IMR-90 (cell line): Measurements from ENCODE around the gene DOCK6. TPM values are rescaled to one million over a fixed set of nuclear protein-coding genes. Genes with fewer than 3 reads are reported as not detected.

Experiments used
- ATAC-seq: fragments of 200-7000 bp; cut with Tn5 transposase; 2 replicates; pipeline ENCODE4 v1.9.1; 2020; ENCODE audit warnings: low read depth, mild to moderate bottlenecking, moderate library complexity
- BruUV-seq: library from RNA; stranded (reverse); fragments of 400-500 nt; replicated peaks from 2 replicates; lab custom pipeline; 2021; lab: Mats Ljungman, UMichigan
- CTCF ChIA-PET: fragments of 300-600 bp; formaldehyde crosslinking; extraction: SDS; loops from one replicate; lab custom pipeline; 2021; ENCODE audit warnings: antibody characterized with exemption; lab: Yijun Ruan, JAX
- POLR2A ChIA-PET: fragments of 300-600 bp; sonication (Branson Sonifier 250); formaldehyde crosslinking; loops from one replicate; lab custom pipeline; 2022; ENCODE audit warnings: antibody characterized with exemption; ENCODE audit not compliant: unreplicated experiment; lab: Charles Lee
- DNase-seq: peaks from one replicate; pipeline ENCODE4 v3.0.0; 2013
- H2AFZ ChIP-seq: replicated peaks from 2 replicates; pipeline ENCODE3; 2013; ENCODE audit warnings: low read length, mild to moderate bottlenecking; ENCODE audit not compliant: poor library complexity
- H2AK5ac ChIP-seq: 2 replicates; pipeline ENCODE4 v1.6.1; 2013; ENCODE audit warnings: low read depth, low read length, inconsistent platforms
- H2AK9ac ChIP-seq: replicated peaks from 2 replicates; pipeline ENCODE3; 2013; ENCODE audit warnings: mild to moderate bottlenecking, low read depth, low read length, moderate library complexity; ENCODE audit not compliant: poor library complexity
- H2BK120ac ChIP-seq: 2 replicates; pipeline ENCODE4 v1.6.1; 2013; ENCODE audit warnings: low read depth, low read length, inconsistent platforms
- H2BK15ac ChIP-seq: 3 replicates; pipeline ENCODE4 v1.6.1; 2013; ENCODE audit warnings: low read depth, low read length, inconsistent platforms
- H2BK20ac ChIP-seq: 2 replicates; pipeline ENCODE4 v1.6.1; 2013; ENCODE audit warnings: low read depth, mild to moderate bottlenecking, inconsistent platforms, low read length, moderate library complexity
- H2BK5ac ChIP-seq: 2 replicates; pipeline ENCODE4 v1.6.1; 2013; ENCODE audit warnings: mild to moderate bottlenecking, low read depth, low read length, inconsistent platforms; ENCODE audit not compliant: poor library complexity, severe bottlenecking
- H3K14ac ChIP-seq: replicated peaks from 2 replicates; pipeline ENCODE4 v1.6.1; 2013; ENCODE audit warnings: low read depth, low read length, inconsistent platforms
- H3K18ac ChIP-seq: 2 replicates; pipeline ENCODE4 v1.6.1; 2013; ENCODE audit warnings: low read depth, low read length, control low read depth
- H3K23ac ChIP-seq: 2 replicates; pipeline ENCODE4 v1.6.1; 2013; ENCODE audit warnings: low read depth, low read length, inconsistent platforms
- H3K27ac ChIP-seq: 2 replicates; pipeline ENCODE4 v1.5.1; 2013; ENCODE audit warnings: mild to moderate bottlenecking, control low read depth, low read length; ENCODE audit not compliant: insufficient read depth
- H3K27me3 ChIP-seq: 2 replicates; pipeline ENCODE4 v1.6.1; 2013; ENCODE audit warnings: low read length; ENCODE audit not compliant: control insufficient read depth, insufficient read depth
- H3K36me3 ChIP-seq: 2 replicates; pipeline ENCODE4 v1.6.1; 2013; ENCODE audit warnings: low read length, mixed read lengths; ENCODE audit not compliant: control insufficient read depth, insufficient read depth
- H3K4ac ChIP-seq: 2 replicates; pipeline ENCODE4 v1.6.1; 2013; ENCODE audit warnings: low read depth, low read length, inconsistent platforms
- H3K4me1 ChIP-seq: 2 replicates; pipeline ENCODE4 v1.6.1; 2013; ENCODE audit warnings: low read length, mixed read lengths; ENCODE audit not compliant: control insufficient read depth, insufficient read depth
- H3K4me2 ChIP-seq: 2 replicates; pipeline ENCODE4 v1.6.1; 2013; ENCODE audit warnings: low read depth, mild to moderate bottlenecking, control low read depth, low read length, moderate library complexity
- H3K4me3 ChIP-seq: 2 replicates; pipeline ENCODE4 v1.5.1; 2013; ENCODE audit warnings: low read depth, mild to moderate bottlenecking, control low read depth, low read length, moderate library complexity; ENCODE audit not compliant: insufficient read depth
- H3K56ac ChIP-seq: 2 replicates; pipeline ENCODE4 v1.6.1; 2013; ENCODE audit warnings: low read length, inconsistent platforms; ENCODE audit not compliant: insufficient read depth; ENCODE audit errors: extremely low read depth
- H3K79me1 ChIP-seq, 2 experiments: 2 replicates each; pipeline ENCODE4 v1.6.1; 2013; ENCODE audit warnings: low read length in 2 of 2, inconsistent platforms in 1 of 2, low read depth in 1 of 2
- H3K9ac ChIP-seq: 2 replicates; pipeline ENCODE4 v1.6.1; 2013; ENCODE audit warnings: low read depth, low read length, control low read depth
- H3K9me1 ChIP-seq: 2 replicates; pipeline ENCODE4 v1.6.1; 2013; ENCODE audit warnings: low read length, inconsistent platforms; ENCODE audit not compliant: insufficient read depth
- H3K9me3 ChIP-seq: 2 replicates; pipeline ENCODE4 v1.6.1; 2013; ENCODE audit warnings: low read length; ENCODE audit not compliant: control insufficient read depth, insufficient read depth
- H4K20me1 ChIP-seq: 2 replicates; pipeline ENCODE4 v1.6.1; 2013; ENCODE audit warnings: low read length, inconsistent platforms; ENCODE audit not compliant: insufficient read depth
- H4K5ac ChIP-seq: 2 replicates; pipeline ENCODE4 v1.6.1; 2013; ENCODE audit warnings: mild to moderate bottlenecking, low read depth, low read length, control low read depth
- H4K8ac ChIP-seq, 2 experiments: 2 replicates each; pipeline ENCODE4 v1.6.1; 2013; ENCODE audit warnings: low read depth in 2 of 2, low read length in 2 of 2, control low read depth in 1 of 2, inconsistent platforms in 1 of 2
- H4K91ac ChIP-seq: 2 replicates; pipeline ENCODE4 v1.6.1; 2013; ENCODE audit warnings: low read depth, low read length, inconsistent platforms; ENCODE audit not compliant: insufficient read depth
- BHLHE40 ChIP-seq: fragments of 150-350 bp; IDR thresholded peaks from 2 replicates; pipeline ENCODE4 v1.6.1; 2016; ENCODE audit warnings: mild to moderate bottlenecking, low read depth, low read length
- CEBPB ChIP-seq: IDR thresholded peaks from 2 replicates; pipeline ENCODE4 v1.6.1; 2012; ENCODE audit warnings: low read depth, low read length, improper control_type of control experiment
- CHD1 ChIP-seq: IDR thresholded peaks from 2 replicates; pipeline ENCODE4 v1.6.1; 2012; ENCODE audit warnings: low read depth, low read length, improper control_type of control experiment
- ELK1 ChIP-seq: fragments of 150-350 bp; IDR thresholded peaks from 2 replicates; pipeline ENCODE4 v1.6.1; 2016; ENCODE audit warnings: low read depth, mild to moderate bottlenecking, low read length, moderate library complexity, borderline replicate concordance
- FOS ChIP-seq: fragments of 150-350 bp; IDR thresholded peaks from 2 replicates; pipeline ENCODE4 v1.6.1; 2016; ENCODE audit warnings: low read depth, low read length
- MAFK ChIP-seq: IDR thresholded peaks from 2 replicates; pipeline ENCODE4 v1.6.1; 2012; ENCODE audit warnings: low read depth, low read length, improper control_type of control experiment
- MAZ ChIP-seq: IDR thresholded peaks from 2 replicates; pipeline ENCODE4 v1.6.1; 2012; ENCODE audit warnings: low read depth, mild to moderate bottlenecking, low read length, improper control_type of control experiment, moderate library complexity, borderline replicate concordance
- MXI1 ChIP-seq: IDR thresholded peaks from 2 replicates; pipeline ENCODE4 v1.6.1; 2012; ENCODE audit warnings: low read depth, mild to moderate bottlenecking, low read length, moderate library complexity, borderline replicate concordance
- NFE2L2 ChIP-seq: fragments of 150-350 bp; IDR thresholded peaks from 2 replicates; pipeline ENCODE4 v1.6.1; 2016; ENCODE audit warnings: low read depth, mild to moderate bottlenecking, low read length
- POLR2A ChIP-seq: IDR thresholded peaks from 2 replicates; pipeline ENCODE4 v1.6.1; 2012; ENCODE audit warnings: mild to moderate bottlenecking, low read depth, low read length
- RAD21 ChIP-seq: IDR thresholded peaks from 2 replicates; pipeline ENCODE4 v1.6.1; 2012; ENCODE audit warnings: low read length, improper control_type of control experiment
- RCOR1 ChIP-seq: IDR thresholded peaks from 2 replicates; pipeline ENCODE4 v1.6.1; 2012; ENCODE audit warnings: mild to moderate bottlenecking, low read length, improper control_type of control experiment; ENCODE audit not compliant: insufficient replicate concordance
- RFX5 ChIP-seq: IDR thresholded peaks from 2 replicates; pipeline ENCODE4 v1.8.0; 2012; ENCODE audit warnings: low read depth, mild to moderate bottlenecking, low read length, moderate library complexity
- SMC3 ChIP-seq: fragments of 150-350 bp; IDR thresholded peaks from 2 replicates; pipeline ENCODE4 v1.6.1; 2016; ENCODE audit warnings: low read depth, mild to moderate bottlenecking, antibody characterized with exemption, low read length, moderate library complexity
- WGBS, 2 experiments: methylation state at CpG; one replicate each; pipeline versions ENCODE4 v1.1.5 to v1.1.7; 2013; ENCODE audit warnings: missing lambda C conversion rate in 2 of 2; ENCODE audit not compliant: insufficient read length in 1 of 2; ENCODE audit errors: extremely low coverage in 2 of 2; 5-methylcytosine and 5-hydroxymethylcytosine counted together
- dilution Hi-C: fragments of 300-500 bp; cut with HindIII; formaldehyde crosslinking; loops from one replicate; pipeline ENCODE4 v1.14.3; 2018; ENCODE audit warnings: low sequenced_read_pairs; ENCODE audit not compliant: unreplicated experiment
- in situ Hi-C: fragments of 300-500 bp; cut with MboI; formaldehyde crosslinking; loops from 3 replicates; pipeline ENCODE4 v1.14.3; 2019; ENCODE audit warnings: low sequenced_read_pairs, inconsistent platforms, mixed read lengths
- intact Hi-C: fragments of 100-400 bp; cut with micrococcal nuclease; formaldehyde crosslinking; loops from 2 replicates; pipeline ENCODE4 v1.10.0; 2022
- polyA plus RNA-seq, 3 experiments: library from polyadenylated mRNA; depleted of rRNA; stranded (reverse); fragments of >200 nt; gene quantifications; 2 replicates each; pipeline ENCODE4 v1.2.3, GENCODE V29; 2012; ENCODE audit warnings: low replicate concordance in 1 of 3
- total RNA-seq: library from RNA; depleted of rRNA; stranded (reverse); fragments of >200 nt; gene quantifications from 2 replicates; pipeline ENCODE4 v1.2.3, GENCODE V29; 2012
- TF ChIP-seq, protein P1 (sequence below): conservative IDR thresholded peaks from 2 replicates; pipeline ENCODE4 v1.5.1; 2012; ENCODE audit warnings: mild to moderate bottlenecking, low read depth, low read length, improper control_type of control experiment
- TF ChIP-seq, protein P2 (sequence below): fragments of 150-350 bp; IDR thresholded peaks from 2 replicates; pipeline ENCODE4 v1.6.1; 2017; ENCODE audit warnings: mild to moderate bottlenecking, antibody characterized with exemption, low read length, low read depth

DOCK6 gene
- total and polyA plus RNA-seq, 2 of the 4 experiments (the other 2 are of a cell fraction): 5.0 to 18.4 TPM

DNA sequence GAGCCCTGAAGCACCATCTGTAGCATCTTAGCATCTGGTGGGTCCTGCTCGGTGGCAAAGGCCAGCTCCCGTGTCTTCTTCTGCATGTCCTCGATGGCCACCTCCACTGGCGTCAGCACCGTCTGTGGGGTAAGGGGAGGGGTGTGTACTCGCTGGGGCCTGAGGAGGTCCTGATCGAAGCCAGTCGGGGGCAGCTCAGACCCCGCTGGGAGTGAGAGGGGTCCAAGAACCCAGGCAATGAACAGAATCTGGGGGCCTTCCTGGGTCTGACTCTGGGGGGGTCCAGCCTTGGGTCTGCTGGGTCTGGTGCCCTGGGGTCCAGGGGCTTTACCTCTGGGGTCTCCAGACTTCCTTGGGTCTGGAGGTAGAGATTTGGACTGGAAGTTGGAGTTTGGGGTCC lies 61.4 kb downstream of the DOCK6 start:
- no peak overlapping the region for H4K8ac ChIP-seq

More for the DNA sequence above, 61.4 kb downstream of the DOCK6 start:
- WGBS, 2 experiments: no CpG with 5 or more reads among the region's 9 CpGs
- in situ Hi-C loops (loop anchor here (5.0 to 10.0 kb wide), 3 partner anchors 69 to 264 kb away; no protein-coding TSS in a partner anchor), intact Hi-C loops (no loop called here), dilution Hi-C loops (no loop called here)
- Histone ChIP-seq H2AFZ (no peak overlapping the region), H2BK20ac (no peak overlapping the region), H3K27ac (no peak overlapping the region), H3K79me1 (peaks cover 20 to 35% of the 10 kb centered on the region in 2 experiments), H4K5ac (no peak overlapping the region), H3K23ac (no peak overlapping the region), H3K18ac (no peak overlapping the region), H3K4me2 (no peak overlapping the region), H3K9ac (no peak overlapping the region), H3K27me3 (no peaks in the 10 kb centered on the region), H3K9me1 (peaks cover 11% of the 10 kb centered on the region), H3K4ac (no peak overlapping the region), H3K36me3 (peaks cover 7% of the 10 kb centered on the region; the same call in 1 of the 2 replicates), H3K4me3 (no peak overlapping the region), H3K14ac (no peak overlapping the region), H2AK5ac (peak overlapping the region; percentile 38), H2BK120ac (no peak overlapping the region), H4K91ac (no peak overlapping the region), H4K20me1 (no peaks in the 10 kb centered on the region), H2BK5ac (no peak overlapping the region), H2AK9ac (peak overlapping the region; percentile 28), H3K9me3 (no peaks in the 10 kb centered on the region), H3K4me1 (peaks cover 15% of the 10 kb centered on the region), H2BK15ac (no peak overlapping the region), H3K56ac (no peak overlapping the region)
- no TSS peak for BruUV-seq
- ATAC-seq (no peak), DNase-seq (no peak)
- ChIA-PET CTCF (no interaction called here), POLR2A (no interaction called here)
- TF ChIP-seq FOS (no peak), MAFK (no peak), RFX5 (no peak), CEBPB (no peak), ELK1 (no peak), BHLHE40 (no peak), RAD21 (no peak), MAZ (no peak), RCOR1 (no peak), MXI1 (no peak), NFE2L2 (no peak), SMC3 (no peak), CHD1 (no peak), POLR2A (no peak)
- TF ChIP-seq, protein P1, sequence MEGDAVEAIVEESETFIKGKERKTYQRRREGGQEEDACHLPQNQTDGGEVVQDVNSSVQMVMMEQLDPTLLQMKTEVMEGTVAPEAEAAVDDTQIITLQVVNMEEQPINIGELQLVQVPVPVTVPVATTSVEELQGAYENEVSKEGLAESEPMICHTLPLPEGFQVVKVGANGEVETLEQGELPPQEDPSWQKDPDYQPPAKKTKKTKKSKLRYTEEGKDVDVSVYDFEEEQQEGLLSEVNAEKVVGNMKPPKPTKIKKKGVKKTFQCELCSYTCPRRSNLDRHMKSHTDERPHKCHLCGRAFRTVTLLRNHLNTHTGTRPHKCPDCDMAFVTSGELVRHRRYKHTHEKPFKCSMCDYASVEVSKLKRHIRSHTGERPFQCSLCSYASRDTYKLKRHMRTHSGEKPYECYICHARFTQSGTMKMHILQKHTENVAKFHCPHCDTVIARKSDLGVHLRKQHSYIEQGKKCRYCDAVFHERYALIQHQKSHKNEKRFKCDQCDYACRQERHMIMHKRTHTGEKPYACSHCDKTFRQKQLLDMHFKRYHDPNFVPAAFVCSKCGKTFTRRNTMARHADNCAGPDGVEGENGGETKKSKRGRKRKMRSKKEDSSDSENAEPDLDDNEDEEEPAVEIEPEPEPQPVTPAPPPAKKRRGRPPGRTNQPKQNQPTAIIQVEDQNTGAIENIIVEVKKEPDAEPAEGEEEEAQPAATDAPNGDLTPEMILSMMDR: no peak
- TF ChIP-seq, protein P2, sequence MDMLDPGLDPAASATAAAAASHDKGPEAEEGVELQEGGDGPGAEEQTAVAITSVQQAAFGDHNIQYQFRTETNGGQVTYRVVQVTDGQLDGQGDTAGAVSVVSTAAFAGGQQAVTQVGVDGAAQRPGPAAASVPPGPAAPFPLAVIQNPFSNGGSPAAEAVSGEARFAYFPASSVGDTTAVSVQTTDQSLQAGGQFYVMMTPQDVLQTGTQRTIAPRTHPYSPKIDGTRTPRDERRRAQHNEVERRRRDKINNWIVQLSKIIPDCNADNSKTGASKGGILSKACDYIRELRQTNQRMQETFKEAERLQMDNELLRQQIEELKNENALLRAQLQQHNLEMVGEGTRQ: no peak
